GM23338 (cell line): ENCODE results near the gene DPEP2NB.

Experiments
- CREB1 ChIP-seq: fragments of 250-450 bp; sonication (Bioruptor Pico); IDR thresholded peaks from 2 replicates; pipeline ENCODE4 v1.5.0; 2020; ENCODE audit warnings: low read depth, mild to moderate bottlenecking, moderate library complexity
- CTCF ChIP-seq, 2 experiments: fragments of 200-600 bp in 1 of 2; sonication (generic) in 1 of 2; conservative IDR thresholded peaks; 2 replicates each; pipeline versions ENCODE4 v1.5.1 to v1.6.1; 2016 to 2017; ENCODE audit warnings: antibody characterized with exemption in 2 of 2, low read depth in 2 of 2, mild to moderate bottlenecking in 2 of 2, moderate library complexity in 1 of 2
- ETS1 ChIP-seq: IDR thresholded peaks from 2 replicates; pipeline ENCODE4 v1.6.1; 2016; ENCODE audit warnings: antibody characterized with exemption
- EZH2 ChIP-seq: fragments of 200-600 bp; sonication (generic); IDR thresholded peaks from one replicate; pipeline ENCODE4 v1.8.0; 2017; ENCODE audit warnings: antibody characterized with exemption, mild to moderate bottlenecking, low read depth; ENCODE audit not compliant: unreplicated experiment
- EZH2phosphoT487 ChIP-seq: fragments of 200-600 bp; sonication (generic); IDR thresholded peaks from one replicate; pipeline ENCODE4 v1.8.1; 2018; ENCODE audit warnings: antibody characterized with exemption; ENCODE audit not compliant: unreplicated experiment
- JUNB ChIP-seq: IDR thresholded peaks from one replicate; pipeline ENCODE4 v1.6.1; 2016; ENCODE audit warnings: antibody characterized with exemption; ENCODE audit not compliant: unreplicated experiment
- POLR2AphosphoS5 ChIP-seq: IDR thresholded peaks from 2 replicates; pipeline ENCODE4 v1.6.1; 2016; ENCODE audit warnings: antibody characterized with exemption, low read depth
- ZNF114 ChIP-seq: fragments of 250-450 bp; sonication (Bioruptor Pico); IDR thresholded peaks from 2 replicates; pipeline ENCODE4 v1.5.0; 2020; ENCODE audit warnings: mild to moderate bottlenecking, moderate library complexity
- ZNF331 ChIP-seq: fragments of 250-450 bp; sonication (Bioruptor Pico); IDR thresholded peaks from 2 replicates; pipeline ENCODE4 v1.5.0; 2020; ENCODE audit warnings: low read depth, mild to moderate bottlenecking, moderate library complexity

GRCh38 chr16:68009157-68009735 lies 6.5 kb downstream of the DPEP2NB start:
- no peak for TF ChIP-seq EZH2phosphoT487
- TF ChIP-seq CTCF (conservative IDR thresholded peaks at IDR 0.05; ENCODE audit: low read depth in 2 of 2): no peak
- no peak for TF ChIP-seq ETS1
- TF ChIP-seq POLR2AphosphoS5: no peak
- TF ChIP-seq ZNF331: no peak
- no peak for TF ChIP-seq EZH2
- no peak for TF ChIP-seq CREB1 (CRISPR knock-in tag)
- TF ChIP-seq ZNF114 (CRISPR knock-in tag): no peak
- TF ChIP-seq JUNB: no peak
